Peyer's patch (tissue), 4 donors: ENCODE data around the gene TPPP3.

Source experiments
- POLR2A ChIP-seq, 2 donors: fragments of 450-650 bp; IDR thresholded peaks; one replicate each; pipeline ENCODE4 v1.5.1; 2017; ENCODE audit warnings: antibody characterized with exemption in 2 of 2, mild to moderate bottlenecking in 2 of 2, moderate library complexity in 2 of 2
- TF ChIP-seq, protein P1 (sequence below), 6 experiments: fragments of 450-650 bp in 4 of 6; fragments of 200-600 bp in 2 of 6; sonication (generic) in 1 of 6; IDR thresholded peaks; one replicate each; pipeline ENCODE4 v1.5.1; 2017 to 2019; ENCODE audit warnings: antibody characterized with exemption in 6 of 6, mild to moderate bottlenecking in 3 of 6, moderate library complexity in 1 of 6

DNA sequence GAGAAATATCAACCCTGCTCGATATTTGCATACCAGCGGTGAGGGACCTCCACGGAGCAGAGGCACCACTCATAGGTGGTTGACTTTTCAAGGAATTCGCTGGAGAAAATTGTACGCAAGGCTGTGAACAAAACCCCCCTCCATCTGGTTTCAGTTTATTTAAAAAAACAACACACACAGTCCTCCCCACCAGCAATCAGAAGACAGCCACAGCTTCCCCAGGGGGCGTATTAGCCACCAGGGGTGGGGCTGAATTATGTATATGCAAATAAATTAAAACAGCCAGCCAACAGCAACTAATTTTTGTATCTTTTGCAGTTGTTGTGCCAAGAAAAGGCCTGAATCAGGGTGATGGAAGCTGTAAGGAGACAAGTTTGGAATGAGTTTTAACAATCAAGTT is 31.8 kb upstream of the TPPP3 start:
- TF ChIP-seq, protein P1, sequence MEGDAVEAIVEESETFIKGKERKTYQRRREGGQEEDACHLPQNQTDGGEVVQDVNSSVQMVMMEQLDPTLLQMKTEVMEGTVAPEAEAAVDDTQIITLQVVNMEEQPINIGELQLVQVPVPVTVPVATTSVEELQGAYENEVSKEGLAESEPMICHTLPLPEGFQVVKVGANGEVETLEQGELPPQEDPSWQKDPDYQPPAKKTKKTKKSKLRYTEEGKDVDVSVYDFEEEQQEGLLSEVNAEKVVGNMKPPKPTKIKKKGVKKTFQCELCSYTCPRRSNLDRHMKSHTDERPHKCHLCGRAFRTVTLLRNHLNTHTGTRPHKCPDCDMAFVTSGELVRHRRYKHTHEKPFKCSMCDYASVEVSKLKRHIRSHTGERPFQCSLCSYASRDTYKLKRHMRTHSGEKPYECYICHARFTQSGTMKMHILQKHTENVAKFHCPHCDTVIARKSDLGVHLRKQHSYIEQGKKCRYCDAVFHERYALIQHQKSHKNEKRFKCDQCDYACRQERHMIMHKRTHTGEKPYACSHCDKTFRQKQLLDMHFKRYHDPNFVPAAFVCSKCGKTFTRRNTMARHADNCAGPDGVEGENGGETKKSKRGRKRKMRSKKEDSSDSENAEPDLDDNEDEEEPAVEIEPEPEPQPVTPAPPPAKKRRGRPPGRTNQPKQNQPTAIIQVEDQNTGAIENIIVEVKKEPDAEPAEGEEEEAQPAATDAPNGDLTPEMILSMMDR (IDR thresholded peaks at IDR 0.05) = no peak
- TF ChIP-seq POLR2A (IDR thresholded peaks at IDR 0.05) = no peak
